HPDE6-E6E7 (cell line): ENCODE data around the gene CDH4.
"Not testable (repeated sequence)": the region's sequence is repeated elsewhere in the genome, so short reads cannot be mapped to it uniquely, and the experiment has no call there.

Experiments used
- DNase-seq: peaks from one replicate; pipeline ENCODE4 v3.0.0; 2011; ENCODE audit warnings: missing footprints; ENCODE audit errors: extremely low spot score

Gene CDH4

DNA sequence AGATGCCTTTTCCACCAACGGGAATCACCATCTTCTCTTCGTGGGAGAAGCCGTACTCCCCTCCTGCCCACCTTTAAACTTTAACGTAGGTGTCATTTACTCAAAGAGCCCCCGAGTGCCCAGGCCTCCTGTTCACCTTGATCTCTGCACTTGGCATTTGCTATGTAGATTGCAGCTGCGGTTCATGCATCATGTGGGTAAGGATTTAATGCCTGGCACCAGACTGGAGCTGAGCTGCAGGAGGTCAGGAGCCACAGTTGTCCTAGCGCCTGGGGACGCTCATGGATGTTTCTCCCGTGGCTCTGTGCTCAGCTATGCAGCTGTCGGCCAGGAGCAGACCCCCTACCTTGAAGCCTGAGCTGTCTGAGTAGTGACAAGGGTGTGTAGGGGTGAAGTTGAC is 133.7 kb downstream of the CDH4 start:
- DNase-seq = no peak

DNA sequence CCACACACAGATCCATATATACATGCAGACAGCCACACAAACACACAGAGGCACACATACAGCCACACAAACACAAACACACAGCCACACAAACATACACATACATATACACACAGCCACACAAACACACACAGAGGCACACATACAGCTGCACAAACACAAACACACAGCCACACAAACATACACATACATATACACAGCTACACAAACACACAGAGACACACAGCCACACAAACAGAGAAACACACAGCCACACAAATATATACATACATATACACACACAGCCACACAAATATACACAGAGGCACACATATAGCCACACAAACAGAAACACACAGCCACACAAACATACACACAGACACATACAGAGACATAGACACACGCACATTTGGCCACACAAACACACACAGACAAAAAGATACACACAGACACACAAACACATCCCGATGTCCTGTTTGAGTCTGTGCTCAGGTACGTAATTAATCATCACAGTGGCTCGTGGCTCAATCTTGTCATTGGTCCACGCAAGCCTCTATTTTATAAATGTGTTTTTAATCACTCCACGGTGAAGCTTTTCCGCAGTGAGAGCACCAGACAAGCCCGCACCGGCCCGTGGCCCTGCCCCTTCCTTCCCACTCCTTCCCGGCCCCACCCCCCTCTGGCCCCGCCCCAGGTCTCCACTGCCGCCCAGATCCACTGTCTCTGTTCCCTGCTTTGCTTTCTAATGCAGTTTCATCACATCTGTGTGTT is 135.3 kb downstream of the CDH4 start:
- peak; percentile 93 for DNase-seq

DNA sequence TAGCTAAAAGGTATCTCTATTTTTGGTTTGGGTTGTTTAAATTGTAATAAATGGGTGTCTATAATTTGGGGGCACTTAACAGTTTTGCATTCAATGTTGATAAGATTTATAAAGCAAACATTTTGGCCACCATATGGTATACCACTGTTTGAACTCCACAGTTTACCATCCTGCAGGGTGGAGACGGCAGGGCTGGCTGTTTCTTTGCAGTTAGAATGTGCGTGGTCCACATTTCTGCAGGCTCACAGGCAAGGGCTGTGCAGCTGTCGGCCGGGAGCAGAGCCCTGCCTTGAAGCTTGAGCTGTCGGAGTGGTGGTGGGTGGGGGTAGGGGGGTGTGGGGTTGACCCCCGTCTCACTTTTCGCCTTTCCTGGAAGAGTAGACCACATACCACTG is 135.9 kb downstream of the CDH4 start:
- no peak for DNase-seq

DNA sequence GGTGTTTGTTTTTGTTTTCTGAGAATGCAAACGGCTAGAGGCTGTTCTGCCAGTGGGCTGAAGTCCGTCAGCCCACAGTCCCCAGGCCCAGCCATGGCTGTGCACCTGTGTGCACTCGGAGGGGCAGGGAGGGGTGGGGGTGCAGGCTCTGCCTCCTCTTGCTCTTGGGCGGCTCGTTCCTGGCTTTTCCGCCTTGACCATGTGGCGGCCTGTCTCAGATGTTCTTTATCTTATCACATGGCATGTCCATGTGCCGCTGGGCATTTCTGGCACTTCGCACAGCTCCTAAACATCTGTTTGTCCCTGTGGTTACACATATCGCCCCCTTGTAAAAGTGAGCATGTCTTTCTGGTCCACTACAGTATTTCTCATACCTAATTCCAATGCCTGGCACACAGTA is 137.0 kb downstream of the CDH4 start:
- DNase-seq = no peak

DNA sequence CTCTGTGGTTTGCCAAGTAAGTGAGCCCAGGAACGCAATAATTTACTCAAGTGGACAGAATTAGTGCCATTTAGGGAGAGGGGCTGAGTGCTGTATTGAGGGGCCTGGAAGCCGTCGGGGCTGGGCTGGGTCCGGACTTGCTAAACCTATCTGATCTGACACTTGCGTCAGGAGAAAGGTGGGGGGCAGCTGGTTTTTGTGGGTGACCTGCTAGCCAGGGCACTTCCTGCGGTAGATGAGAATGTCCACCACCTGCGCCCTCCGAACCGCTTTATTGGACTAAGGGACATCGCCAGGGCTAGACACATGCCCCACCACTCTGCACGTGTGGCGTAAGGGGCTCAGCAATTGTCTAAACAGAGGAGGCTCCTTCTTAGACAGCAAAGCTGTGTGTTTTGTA is 139.1 kb downstream of the CDH4 start:
- no peak for DNase-seq

DNA sequence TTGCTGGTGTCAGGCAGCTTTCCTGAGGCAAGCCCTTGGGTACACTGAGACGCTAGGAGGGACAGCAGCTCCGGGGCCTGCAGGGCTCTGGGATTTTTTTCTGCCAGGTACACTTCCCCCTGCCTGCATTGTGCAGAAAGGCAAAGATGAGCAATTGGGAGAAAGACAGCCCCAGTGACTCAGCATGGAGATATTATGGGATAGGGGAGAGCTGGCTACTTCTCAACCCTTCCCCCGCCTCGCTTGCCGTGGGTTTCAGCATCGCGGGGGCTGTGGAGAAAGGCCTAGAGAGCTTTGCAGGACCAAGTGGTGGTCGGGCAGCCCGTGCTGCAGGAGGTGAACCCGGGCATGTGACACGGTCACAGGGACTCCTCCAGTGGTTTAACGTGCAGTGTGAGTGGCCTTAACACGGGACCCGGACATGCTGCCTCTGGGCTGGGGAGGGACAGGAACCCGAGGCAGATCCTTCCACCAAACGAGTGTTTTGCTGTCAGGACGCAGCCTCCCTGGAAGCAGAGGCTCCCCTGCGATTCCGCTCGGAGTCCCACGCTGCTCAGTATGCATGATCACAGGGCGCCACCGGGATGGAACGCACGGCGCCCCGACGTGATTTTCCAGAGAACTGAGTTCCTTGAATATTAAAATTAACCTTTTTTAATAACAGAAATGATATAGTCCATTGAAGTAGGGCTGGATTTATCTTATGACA is 139.9 kb downstream of the CDH4 start:
- no peak for DNase-seq

DNA sequence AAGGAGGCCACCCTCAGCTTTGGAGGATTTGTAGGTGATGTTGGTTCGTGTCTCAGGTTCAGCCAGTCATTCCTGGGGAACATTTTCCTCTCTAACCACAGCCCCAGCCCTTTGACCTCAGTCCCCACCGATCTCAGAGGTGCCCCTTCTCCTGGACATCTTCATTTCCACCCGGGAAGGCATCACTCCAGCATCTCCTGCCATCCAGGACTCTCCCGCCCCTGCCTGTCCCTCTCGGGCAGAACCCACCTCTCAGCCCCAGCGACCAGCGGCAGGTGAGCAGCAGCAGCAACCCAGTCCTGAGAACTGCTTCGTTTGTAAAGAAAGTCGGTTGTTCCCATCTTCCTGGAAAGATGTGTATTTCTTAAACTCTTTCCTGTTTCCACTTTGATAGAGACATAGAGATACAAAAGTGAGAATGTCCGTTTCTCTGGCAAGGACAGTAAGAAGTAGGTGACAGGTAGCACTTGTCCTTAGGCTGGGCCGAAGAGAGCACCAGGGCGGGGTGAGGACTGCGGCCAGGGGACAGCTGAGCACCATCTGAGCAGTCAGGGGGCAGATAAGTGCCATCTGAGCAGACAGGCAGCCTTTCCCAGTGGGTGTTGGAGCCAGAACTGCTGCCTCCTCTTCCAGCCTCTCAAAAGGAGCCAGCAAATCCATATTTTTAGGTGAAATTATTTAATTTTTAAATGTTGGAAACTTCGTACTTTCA is 142.2 kb downstream of the CDH4 start:
- DNase-seq = no peak

DNA sequence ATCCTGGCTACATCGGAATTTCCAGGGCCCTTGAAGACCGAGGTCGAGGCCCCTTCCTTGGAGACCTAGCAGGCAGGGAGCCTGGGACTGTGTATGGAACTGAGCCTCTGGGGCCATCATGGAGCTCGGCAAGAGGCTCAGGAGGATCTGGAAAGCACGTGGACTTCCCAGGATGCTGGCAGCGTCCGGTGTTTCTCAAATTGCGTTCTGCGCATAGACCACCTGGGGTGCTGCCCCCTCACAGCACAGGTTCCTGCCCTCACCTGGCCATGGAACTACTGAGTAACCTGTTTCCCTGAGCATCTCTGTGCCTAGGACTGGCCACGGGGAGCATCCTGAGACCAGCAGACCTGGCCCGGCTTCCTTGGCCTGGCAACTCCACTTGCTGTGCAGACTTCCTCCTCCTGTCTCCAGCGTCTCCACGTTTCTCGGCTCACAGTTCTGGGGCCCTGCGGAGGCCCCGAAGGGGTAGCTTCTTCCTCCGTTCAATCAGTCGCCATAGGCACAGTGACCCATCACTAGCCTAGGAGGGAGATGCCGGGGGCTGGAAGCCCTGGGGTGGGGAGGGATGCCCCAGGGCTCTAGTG is 144.3 kb downstream of the CDH4 start:
- no peak for DNase-seq

DNA sequence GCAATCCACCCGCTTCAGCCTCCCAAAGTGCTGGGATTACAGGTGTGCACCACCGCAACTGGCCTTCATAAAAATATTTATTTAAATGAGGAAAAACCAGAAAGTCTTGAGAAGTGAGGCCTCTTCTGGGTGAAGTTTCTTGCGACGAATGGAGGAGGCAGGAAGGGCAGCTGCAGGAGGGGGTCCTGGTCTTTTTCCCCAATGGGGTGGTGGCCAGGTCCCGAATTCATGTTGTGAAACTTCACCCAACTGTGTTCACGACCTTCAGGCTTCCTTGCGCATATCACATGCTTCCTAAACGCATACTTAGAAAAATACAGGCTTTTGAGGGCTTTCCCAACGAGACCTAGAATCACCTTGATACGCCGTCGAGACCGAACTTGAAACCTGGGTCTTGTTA is 145.1 kb downstream of the CDH4 start:
- DNase-seq = no peak

DNA sequence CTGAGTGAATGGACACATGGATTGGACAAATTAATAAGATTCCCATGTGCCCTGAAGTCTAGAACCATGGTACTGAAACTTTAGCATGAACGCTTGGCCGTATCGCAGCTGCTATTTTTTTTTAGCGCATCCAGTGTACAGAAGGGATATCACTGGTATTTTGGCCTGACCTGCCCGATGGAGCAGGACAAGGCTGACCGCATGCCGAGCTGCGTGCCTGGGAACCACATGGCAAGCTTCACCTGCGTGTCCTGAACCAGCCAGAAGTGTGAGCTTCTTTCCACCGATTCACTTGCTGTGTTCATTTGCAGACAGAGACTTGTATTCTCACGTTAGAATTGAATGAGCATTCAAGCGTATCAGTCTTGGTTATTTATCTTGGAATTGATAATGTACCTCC is 145.7 kb downstream of the CDH4 start:
- no peak for DNase-seq

DNA sequence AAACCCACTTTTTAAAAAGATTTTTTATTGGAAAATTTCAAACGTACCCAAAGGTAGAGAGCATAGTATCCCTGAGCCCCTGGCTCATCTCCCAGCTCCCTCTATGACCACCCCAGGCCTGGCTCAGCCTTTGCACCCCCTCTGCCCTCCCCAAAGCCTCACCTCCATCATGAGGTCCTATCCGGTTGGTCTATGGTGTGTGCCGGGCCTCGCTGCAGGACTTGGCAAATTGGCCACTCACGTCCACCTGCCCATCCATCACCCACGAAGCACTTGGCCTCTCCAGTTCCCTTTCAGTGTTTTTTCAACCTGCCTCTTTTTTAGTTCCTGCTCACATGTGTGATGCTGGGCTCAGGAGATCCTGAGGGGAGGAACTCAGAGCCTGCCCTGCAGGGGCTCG is 147.4 kb downstream of the CDH4 start:
- DNase-seq = no peak

DNA sequence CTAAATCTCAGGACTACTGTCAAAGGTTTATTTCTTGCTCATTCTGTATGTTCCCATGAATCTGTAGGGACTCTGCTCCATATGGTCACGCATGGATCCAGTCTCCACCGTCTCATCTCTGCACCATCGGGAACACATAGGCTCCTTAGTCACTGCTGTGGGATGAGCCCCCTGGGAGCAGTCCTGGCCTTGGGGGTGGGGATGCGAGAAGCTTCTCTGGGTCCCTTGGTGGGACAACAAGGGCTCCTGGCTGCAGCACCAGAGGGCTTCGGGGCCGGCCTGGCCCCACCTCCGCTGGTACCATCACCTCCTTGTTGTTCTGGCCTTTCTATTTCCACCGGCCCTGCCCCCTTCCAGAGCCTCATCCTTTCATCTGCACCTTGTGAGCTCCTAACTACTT is 148.4 kb downstream of the CDH4 start:
- no peak for DNase-seq

DNA sequence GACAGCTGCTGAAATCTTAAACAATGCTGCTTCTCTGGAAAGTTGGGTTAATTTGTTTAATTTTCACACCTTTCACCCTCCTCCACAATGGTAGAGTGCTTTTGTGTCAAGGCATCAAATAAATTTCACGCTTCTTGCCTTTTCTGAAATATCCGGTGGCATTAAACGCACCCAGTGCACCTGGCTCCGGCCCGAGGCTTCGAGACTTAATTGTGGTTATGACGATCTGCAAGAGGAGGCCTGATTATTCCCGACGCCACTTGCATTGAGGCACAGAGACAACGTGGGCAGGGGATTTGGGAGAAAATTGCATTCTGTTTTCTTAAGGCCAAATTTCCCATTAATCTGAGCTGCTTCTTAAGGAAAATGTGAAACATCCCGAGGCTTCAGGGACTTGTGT is 152.2 kb downstream of the CDH4 start:
- no peak for DNase-seq

DNA sequence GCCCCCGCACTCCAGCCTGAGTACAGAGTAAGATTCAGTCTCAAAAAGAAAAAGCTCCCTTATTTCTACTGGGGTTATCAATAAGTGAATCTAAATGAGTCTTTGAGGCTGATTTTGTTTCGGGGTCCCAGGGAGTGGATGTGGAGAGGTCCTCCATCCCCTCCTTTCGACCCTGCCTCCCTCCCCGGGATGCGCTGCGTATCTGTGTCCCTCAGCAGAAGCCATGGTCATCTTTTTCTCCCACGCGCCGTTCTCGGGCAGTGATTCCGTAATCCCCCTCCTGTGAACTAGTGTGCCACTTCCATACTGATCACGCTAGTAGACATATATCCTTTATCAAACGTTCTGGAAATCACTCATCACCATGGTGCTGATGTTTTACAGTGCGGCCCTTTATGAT is 152.9 kb downstream of the CDH4 start:
- DNase-seq = no peak

DNA sequence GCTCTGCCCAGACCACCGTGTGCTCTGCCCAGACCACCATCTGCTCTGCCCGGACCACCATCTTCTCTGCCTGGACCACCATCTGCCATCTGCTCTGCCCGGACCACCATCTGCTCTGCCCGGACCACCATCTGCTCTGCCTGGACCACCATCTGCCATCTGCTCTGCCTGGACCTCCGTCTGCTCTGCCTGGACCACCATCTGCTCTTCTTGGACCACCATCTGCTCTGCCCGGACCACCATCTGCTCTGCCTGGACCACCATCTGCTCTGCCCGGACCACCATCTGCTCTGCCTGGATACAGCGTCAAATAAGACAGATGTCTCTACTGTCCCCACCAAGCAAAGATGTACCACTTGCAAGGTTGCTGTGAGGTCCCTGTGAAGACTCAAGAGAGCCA is 154.7 kb downstream of the CDH4 start:
- not testable (repeated sequence) for DNase-seq

DNA sequence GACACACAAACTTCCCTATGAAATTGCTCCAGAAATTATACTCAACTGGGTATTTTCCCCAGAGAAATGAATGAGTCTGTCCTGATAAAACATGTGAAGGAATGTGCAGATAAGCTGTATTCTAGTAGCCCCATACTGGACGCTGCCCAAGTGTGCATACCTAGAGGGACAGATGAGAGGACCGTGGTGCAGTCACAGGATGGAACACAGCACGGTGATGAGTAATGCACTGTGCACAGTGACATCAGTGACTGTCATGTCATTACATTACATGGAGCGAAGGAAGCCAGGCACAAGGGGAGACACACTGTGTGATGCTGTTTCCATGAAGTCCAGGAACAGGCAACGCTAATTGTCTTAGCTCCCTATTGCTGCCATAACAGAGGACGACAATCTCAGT is 155.5 kb downstream of the CDH4 start:
- no peak for DNase-seq

DNA sequence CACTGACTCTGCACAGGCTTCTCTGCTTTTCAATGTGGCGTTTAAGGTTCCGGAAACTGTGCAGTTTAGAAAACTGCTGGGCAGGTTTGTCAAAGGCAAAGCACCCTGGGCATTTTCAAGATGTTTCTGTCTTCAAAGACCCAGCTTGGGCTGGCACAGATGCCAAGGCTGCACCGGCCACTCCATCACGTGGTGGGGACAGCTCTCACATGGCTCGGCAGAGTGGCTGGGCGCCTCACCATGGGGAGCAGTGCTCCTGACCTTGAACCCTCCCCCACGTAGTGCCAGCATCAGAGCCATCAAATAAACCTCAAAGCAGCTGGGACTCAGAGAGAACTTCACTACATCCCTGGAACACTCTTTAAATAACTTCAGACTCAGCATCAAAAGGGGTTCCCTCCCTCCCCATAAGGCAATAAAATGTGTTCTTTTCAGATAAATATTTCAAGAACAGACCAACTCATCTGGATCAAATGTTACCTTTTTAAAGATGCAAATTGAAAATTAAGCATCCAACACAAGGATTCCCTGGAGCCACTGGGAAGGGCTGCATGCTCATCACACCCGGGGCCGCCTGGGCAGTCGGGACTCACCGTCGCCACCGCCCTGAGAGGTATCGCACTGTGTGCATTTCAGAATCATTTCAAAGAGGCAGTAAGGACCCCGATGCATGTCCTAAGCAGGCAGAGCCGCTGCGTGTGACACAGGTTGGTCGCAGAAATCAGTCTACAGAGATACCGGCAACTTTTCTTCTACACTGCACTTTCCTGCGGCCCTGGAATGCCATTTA is 157.1 kb downstream of the CDH4 start:
- DNase-seq = no peak

DNA sequence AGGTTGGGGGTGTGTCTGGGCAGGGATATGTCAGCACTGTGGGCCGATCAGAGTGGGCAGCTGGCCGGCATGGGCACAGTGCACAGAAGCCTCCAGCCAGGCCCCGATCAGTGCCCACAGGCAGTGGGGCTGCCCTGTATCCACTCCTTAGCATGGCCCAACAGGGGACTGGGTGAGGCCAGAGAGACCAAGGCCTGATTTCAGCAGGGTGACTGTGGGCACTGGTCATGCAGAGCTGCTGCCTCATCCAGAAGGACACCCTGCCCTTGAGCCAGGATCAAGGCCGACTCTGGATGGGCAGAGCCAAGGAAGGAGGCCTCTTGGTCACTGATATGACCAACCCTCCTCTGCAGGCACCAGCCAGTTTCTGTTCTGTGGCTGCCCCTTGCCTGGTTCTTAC is 159.7 kb downstream of the CDH4 start:
- DNase-seq = no peak

DNA sequence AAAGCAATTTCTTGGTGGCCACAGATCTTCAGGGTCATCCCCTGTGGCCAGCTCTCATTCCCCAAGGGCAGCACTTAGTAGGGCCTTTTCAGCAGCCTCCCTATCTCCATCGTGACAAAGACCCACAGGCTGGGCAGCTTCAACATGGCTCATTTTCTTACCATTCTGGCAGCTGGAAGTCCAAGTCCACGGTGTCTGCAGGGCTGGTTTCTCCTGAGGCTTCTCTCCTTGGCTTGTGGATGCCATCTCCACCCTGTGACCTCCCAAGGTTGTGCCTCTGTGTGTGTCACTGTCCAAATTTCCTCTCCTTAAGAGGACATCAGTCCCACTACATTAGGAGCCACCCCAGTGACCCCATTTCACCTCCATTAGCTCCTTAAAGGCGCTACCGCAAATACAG is 161.7 kb downstream of the CDH4 start:
- DNase-seq = no peak

DNA sequence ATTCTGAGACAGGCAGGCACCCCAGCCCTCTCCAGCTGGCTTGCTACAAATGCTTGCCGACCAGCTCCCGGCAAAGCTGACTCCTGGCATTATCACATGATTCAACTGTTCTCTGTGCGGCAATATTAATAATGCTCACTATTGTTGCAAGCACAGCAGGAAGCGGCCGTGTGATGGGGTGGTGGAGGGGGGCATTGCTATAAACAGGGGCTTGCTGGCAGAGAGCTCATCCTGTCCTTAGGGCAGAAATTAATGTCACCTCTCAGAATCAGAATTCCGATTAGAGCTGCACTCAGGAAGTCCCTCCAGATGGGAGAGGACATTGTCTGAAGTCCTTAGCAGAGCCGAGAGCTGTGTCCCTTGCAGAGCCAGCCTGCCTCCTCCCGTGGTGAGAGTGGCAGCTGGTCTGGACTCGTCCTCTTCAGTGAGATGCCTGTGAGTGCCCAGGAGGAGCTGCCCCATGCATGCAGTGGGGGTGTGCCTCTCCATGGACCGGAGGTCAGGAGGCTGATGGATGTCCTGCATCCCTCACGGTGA is 162.5 kb downstream of the CDH4 start:
- no peak for DNase-seq

DNA sequence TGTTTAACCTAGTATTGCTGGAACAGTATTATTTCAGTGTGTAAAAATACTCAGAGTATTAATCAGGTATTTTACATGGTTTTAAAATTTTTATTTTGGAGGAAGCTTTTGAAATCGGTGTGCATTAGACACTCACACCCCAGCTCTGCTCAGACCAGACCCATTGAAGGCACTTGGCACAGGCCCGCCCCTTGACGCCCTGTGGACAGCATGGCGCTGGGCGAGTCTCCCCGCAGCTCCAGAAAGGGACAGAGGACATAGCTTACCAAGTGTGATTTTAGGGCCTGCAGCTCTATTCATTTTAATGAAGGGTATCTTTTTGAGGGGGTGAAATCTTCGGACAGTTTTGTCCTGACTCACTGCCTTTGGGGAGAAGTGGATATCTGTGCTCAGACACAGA is 164.5 kb downstream of the CDH4 start:
- no peak for DNase-seq
